ENCODE data around the gene JUN. TPM values are rescaled to one million over a fixed set of nuclear protein-coding genes. Genes with fewer than 3 reads are reported as not detected.

Gene JUN
- total RNA-seq, 1 donor from 2014 or later, result 134 TPM

GRCh38 chr1:58784758-58785441 lies 1.1 kb upstream of the JUN start:
- Mint-ChIP-seq H3K27me3 (ENCODE audit: unreplicated experiment) (no peaks in the 10 kb centered on the region), H3K4me3 (ENCODE audit: unreplicated experiment) (peak overlapping the region; percentile 89), H3K4me1 (ENCODE audit: unreplicated experiment) (peaks cover 45% of the 10 kb centered on the region), H3K27ac (ENCODE audit: unreplicated experiment) (peak overlapping the region; percentile 98), H3K36me3 (ENCODE audit: unreplicated experiment) (peaks cover 21% of the 10 kb centered on the region), H3K9me3 (ENCODE audit: unreplicated experiment) (peaks cover 6% of the 10 kb centered on the region)
- TF ChIP-seq, protein P1, sequence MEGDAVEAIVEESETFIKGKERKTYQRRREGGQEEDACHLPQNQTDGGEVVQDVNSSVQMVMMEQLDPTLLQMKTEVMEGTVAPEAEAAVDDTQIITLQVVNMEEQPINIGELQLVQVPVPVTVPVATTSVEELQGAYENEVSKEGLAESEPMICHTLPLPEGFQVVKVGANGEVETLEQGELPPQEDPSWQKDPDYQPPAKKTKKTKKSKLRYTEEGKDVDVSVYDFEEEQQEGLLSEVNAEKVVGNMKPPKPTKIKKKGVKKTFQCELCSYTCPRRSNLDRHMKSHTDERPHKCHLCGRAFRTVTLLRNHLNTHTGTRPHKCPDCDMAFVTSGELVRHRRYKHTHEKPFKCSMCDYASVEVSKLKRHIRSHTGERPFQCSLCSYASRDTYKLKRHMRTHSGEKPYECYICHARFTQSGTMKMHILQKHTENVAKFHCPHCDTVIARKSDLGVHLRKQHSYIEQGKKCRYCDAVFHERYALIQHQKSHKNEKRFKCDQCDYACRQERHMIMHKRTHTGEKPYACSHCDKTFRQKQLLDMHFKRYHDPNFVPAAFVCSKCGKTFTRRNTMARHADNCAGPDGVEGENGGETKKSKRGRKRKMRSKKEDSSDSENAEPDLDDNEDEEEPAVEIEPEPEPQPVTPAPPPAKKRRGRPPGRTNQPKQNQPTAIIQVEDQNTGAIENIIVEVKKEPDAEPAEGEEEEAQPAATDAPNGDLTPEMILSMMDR (IDR thresholded peaks at IDR 0.05), result peak; percentile 90
- peak; percentile 93 for DNase-seq (ENCODE audit: extremely low spot score, unreplicated experiment)

DNA sequence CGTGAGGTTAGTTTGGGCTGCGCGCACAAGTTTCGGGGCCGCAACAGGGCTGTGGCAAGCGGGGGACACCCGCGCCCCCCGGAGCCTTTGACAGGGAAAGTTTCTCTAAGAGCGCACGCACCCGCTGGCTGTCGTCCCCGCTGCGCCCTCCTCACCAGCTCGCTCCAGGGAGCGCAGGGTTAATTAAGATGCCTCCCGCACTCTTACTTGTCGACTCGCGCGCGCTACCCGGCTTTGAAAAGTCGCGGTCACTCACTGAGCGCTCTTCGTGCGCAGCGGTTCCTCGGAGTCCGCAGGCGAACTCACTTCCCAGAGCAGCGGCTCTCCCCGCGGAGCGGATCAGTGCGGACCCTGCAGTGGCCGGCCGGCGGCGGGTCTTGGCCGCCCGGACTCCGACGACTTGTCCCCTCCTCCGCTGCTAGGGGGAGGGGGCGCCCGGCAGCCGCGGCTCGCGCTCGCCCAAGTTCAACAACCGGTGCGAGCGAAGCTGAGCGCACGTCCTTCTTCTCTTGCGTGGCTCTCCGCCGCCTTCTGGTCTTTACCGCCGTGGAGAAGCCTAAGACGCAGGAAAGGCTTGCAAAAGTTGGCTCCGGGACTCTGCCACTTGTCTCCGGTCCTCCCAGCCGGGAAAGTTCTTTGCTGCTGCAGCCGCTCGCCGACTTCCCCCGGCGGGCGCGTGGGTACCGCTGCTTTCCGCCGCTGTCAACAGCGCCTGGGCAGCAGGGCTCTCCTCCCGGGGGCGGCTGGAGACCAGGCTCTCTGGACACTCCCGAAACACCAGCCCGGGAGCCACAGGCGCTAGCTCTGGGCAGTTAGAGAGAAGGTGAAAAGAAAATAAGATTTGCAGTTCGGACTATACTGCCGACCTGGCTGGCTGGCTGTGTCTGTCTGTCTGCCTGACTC lies 506 bp downstream of the JUN start:
- no peaks in the 10 kb centered on the region for H3K27me3 Mint-ChIP-seq (ENCODE audit: unreplicated experiment)

DNA sequence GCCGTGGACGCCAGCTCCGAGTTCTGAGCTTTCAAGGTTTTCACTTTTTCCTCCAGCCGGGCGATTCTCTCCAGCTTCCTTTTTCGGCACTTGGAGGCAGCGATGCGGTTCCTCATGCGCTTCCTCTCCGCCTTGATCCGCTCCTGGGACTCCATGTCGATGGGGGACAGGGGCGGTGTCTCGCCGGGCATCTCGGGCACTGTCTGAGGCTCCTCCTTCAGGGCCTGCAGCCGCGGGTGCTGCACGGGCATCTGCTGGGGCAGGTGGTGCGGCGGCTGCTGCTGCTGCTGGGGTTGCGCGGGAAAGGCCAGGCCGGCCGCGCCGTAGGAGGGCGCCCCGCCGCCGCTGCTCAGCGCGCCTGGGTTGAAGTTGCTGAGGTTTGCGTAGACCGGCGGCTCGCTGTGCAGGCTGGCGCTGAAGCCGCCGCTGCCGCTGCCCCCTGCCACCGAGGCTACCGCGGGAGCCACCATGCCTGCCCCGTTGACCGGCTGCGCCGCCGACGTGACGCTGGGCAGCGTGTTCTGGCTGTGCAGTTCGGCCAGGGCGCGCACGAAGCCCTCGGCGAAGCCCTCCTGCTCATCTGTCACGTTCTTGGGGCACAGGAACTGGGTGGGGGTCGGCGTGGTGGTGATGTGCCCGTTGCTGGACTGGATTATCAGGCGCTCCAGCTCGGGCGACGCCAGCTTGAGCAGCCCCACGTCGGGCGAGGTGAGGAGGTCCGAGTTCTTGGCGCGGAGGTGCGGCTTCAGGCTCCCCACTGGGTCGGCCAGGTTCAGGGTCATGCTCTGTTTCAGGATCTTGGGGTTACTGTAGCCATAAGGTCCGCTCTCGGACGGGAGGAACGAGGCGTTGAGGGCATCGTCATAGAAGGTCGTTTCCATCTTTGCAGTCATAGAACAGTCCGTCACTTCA lies 1.4 kb downstream of the JUN start:
- DNase-seq (ENCODE audit: extremely low spot score, unreplicated experiment), result peak; percentile 86
- peak overlapping the region; percentile 89 for H3K4me3 Mint-ChIP-seq (ENCODE audit: unreplicated experiment)
- no peaks in the 10 kb centered on the region for H3K27me3 Mint-ChIP-seq (ENCODE audit: unreplicated experiment)
- H3K4me1 Mint-ChIP-seq (ENCODE audit: unreplicated experiment), result peaks cover 40% of the 10 kb centered on the region
- TF ChIP-seq, protein P1 (IDR thresholded peaks at IDR 0.05), result no peak
- H3K27ac Mint-ChIP-seq (ENCODE audit: unreplicated experiment), result peak overlapping the region; percentile 98
- peaks cover 13% of the 10 kb centered on the region for H3K36me3 Mint-ChIP-seq (ENCODE audit: unreplicated experiment)
- no peaks in the 10 kb centered on the region for H3K9me3 Mint-ChIP-seq (ENCODE audit: unreplicated experiment)

More for the DNA sequence above, 506 bp downstream of the JUN start:
- H3K4me3 Mint-ChIP-seq (ENCODE audit: unreplicated experiment), result peak overlapping the region; percentile 89
- peak; percentile 86 for DNase-seq (ENCODE audit: extremely low spot score, unreplicated experiment)
- TF ChIP-seq, protein P1 (IDR thresholded peaks at IDR 0.05), result no peak
- H3K4me1 Mint-ChIP-seq (ENCODE audit: unreplicated experiment), result peaks cover 40% of the 10 kb centered on the region
- peak overlapping the region; percentile 98 for H3K27ac Mint-ChIP-seq (ENCODE audit: unreplicated experiment)
- peaks cover 18% of the 10 kb centered on the region for H3K36me3 Mint-ChIP-seq (ENCODE audit: unreplicated experiment)
- peaks cover 5% of the 10 kb centered on the region for H3K9me3 Mint-ChIP-seq (ENCODE audit: unreplicated experiment)

DNA sequence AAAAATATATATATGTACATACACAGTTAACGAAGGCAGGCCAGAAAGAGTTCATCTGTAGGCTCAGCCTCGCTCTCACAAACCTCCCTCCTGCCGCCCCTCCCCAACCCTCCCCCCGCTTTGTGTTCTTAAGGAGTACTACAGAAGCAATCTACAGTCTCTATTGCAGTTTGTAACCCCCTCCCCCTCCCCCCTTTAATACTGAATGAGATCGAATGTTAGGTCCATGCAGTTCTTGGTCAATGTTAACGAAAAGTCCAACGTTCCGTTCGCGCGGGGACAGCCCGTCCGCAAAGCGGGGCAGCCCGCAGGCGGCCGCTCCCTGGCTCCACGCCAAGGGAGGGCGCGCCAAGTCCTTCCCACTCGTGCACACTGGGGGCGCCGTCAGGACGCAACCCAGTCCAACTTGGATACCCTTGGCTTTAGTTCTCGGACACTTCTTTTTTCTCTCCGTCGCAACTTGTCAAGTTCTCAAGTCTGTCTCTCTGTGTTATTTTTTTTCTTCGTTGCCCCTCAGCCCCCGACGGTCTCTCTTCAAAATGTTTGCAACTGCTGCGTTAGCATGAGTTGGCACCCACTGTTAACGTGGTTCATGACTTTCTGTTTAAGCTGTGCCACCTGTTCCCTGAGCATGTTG lies 2.2 kb downstream of the JUN start:
- H3K27me3 Mint-ChIP-seq (ENCODE audit: unreplicated experiment), result no peaks in the 10 kb centered on the region
- H3K27ac Mint-ChIP-seq (ENCODE audit: unreplicated experiment), result peak overlapping the region; percentile 90
- peak; percentile 90 for DNase-seq (ENCODE audit: extremely low spot score, unreplicated experiment)
- H3K4me1 Mint-ChIP-seq (ENCODE audit: unreplicated experiment), result peaks cover 36% of the 10 kb centered on the region
- peaks cover 13% of the 10 kb centered on the region for H3K36me3 Mint-ChIP-seq (ENCODE audit: unreplicated experiment)
- peak overlapping the region; percentile 89 for H3K4me3 Mint-ChIP-seq (ENCODE audit: unreplicated experiment)
- TF ChIP-seq, protein P1 (IDR thresholded peaks at IDR 0.05), result peak; percentile 52
- no peaks in the 10 kb centered on the region for H3K9me3 Mint-ChIP-seq (ENCODE audit: unreplicated experiment)
